ENCODE data around the gene LLGL2.

LLGL2 gene

DNA sequence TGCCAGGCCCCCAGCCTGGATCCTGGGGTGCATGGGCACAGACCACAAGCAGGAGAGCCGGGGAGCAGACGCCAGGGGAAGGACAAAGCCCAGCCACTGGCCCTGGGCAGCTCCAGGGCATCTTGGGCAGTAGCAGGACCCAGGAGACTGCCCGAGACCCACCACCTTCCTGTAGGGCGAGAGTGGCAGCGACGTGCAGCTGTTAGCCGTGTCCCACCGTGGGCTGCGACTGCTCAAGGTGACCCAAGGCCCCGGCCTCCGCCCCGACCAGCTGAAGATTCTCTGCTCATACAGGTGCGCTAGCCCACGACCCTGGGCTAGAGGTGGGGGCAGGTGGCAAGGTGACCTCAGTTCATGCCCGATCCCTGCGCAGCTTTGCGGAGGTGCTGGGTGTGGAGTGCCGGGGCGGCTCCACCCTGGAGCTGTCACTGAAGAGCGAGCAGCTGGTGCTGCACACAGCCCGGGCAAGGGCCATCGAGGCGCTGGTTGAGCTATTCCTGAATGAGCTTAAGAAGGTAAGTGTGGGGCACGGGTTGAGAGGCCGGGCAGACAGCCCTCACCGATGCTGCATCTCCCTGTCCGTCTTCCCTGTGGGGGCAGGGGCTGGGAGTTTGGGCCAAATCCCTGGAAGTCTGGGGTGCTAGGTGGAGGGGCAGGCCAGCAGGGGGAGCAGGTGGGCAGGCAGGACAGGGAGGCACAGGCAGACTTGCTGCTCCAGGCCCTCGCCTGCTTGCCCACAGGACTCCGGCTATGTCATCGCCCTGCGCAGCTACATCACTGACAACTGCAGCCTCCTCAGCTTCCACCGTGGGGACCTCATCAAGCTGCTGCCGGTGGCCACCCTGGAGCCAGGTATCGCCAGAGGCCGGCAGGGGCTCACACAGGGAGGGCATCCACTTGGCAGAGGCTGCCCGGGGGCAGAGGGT lies 94.3 kb downstream of the LLGL2 start:
- no peak for DNase-seq

GRCh38 chr17:75621489-75621888 lies 96.0 kb downstream of the LLGL2 start:
- no peak for DNase-seq

DNA sequence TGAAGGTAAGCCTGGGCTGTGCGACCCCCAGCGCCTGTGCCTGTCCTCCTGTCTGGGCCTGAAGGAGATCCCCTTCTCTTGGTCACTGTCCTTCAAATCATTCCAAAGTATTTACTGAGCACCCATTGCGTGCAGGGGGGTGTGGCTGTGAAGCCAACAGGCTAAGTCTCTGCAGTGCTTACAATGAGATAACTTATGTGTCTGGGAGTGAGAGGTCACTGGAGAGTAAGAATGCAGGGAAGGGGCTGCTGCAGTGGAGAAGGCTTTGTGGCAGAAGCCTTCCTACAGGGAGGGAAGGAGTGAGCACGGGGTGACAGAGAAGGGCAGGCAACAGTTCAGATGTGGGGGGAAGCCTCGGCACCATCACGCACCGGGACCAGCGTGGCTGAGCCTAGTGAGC lies 96.6 kb downstream of the LLGL2 start:
- DNase-seq: no peak

GRCh38 chr17:75622771-75623273 lies 97.3 kb downstream of the LLGL2 start:
- DNase-seq: no peak

DNA sequence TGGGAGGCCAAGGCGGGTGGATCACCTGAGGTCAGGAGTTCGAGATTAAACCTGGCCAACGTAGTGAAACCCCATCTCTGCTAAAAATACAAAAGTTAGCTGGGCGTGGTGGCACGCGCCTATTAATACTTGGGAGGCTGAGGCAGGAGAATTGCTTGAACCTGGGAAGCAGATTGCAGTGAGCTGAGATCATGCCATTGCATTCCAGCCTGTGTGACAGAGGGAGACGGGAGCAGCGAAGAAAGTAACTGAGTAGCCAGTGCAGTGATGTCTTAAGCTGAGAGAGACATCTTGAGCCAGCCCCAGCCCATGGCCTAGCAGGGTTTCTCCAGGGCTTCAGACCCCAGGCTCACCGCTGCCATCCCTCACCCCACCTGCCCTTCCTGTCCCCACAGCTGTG lies 97.9 kb downstream of the LLGL2 start:
- DNase-seq: no peak

DNA sequence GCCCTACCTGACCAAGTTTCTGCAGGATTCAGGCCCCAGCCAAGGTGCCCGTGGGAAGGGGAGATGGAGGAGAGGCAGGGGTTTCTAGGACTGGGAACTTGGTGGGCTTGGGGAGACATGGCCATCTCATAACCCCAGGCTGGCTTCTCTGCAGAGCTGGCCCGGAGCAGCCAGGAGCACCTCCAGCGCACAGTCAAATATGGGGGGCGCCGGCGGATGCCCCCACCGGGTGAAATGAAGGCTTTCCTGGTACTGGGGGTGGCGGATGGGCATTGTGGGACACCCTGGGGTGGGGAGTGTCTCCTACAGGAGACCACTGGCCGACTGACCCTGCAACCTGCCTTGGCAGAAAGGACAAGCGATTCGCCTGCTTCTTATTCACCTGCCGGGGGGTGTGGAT lies 98.5 kb downstream of the LLGL2 start:
- no peak for DNase-seq

Measured in NCI-H526 treated with DMSO at 0.1 percent for 48 hours (cell line).